Sciatic nerve (tissue), 1 donor: Measurements from ENCODE around the gene USP15. TPM values are rescaled to one million over a fixed set of nuclear protein-coding genes. Genes with fewer than 3 reads are reported as not detected.

Source experiments
- total RNA-seq: library from RNA; stranded (reverse); fragmentation: NEBNext Ultra II Directional; extraction: Animal tissue kit (Norgen Biotek cat#: 25700); gene quantifications from one replicate; pipeline ENCODE4 v1.2.1, GENCODE V29; 2021
- donor health status: DM: no; HTN: no; CAD: no.

The USP15 gene
- total RNA-seq, 1 donor from 2014 or later: 81.4 TPM

Other genes with a start within 250 kb of the USP15 start
- 101 TPM for gene MON2, start 206.4 kb downstream of the USP15 start, total RNA-seq